ENCODE measurements around the gene ABCA2. TPM values are rescaled to one million over a fixed set of nuclear protein-coding genes. Genes with fewer than 3 reads are reported as not detected.

ABCA2 gene
- total and polyA plus RNA-seq, 9 of the 15 experiments (the other 6 are each of a cell fraction or from before 2014, with no cell fraction given), result 0.69 to 16.3 (median 6.1) TPM; not detected in 2

GRCh38 chr9:137074657-137075274, 46.7 kb upstream of the ABCA2 start (continued):
- peak; percentile 99 for TF ChIP-seq GTF2A2 (tag; IDR thresholded peaks at IDR 0.05)
- no peak for TF ChIP-seq POLR2AphosphoS5 (IDR thresholded peaks at IDR 0.05; ENCODE audit: control insufficient read depth, insufficient read depth, low read depth, low read length)
- TF ChIP-seq ZZZ3 (IDR thresholded peaks at IDR 0.05), result no peak
- TF ChIP-seq CLOCK (CRISPR knock-in tag; IDR thresholded peaks at IDR 0.05; ENCODE audit: borderline replicate concordance), result peak; percentile 96
- TF ChIP-seq DNMT1 (IDR thresholded peaks at IDR 0.05), result no peak
- TF ChIP-seq NUFIP1 (IDR thresholded peaks at IDR 0.05; ENCODE audit: partially characterized antibody), result peak; percentile 79
- no peak for TF ChIP-seq NONO (IDR thresholded peaks at IDR 0.05; ENCODE audit: low read depth in 2 of 2, low read length in 1 of 2)
- peak; percentile 92; the same call in 1 of the 2 replicates for TF ChIP-seq GABPB2 (CRISPR knock-in tag; conservative IDR thresholded peaks at IDR 0.05)
- TF ChIP-seq CCAR2 (IDR thresholded peaks at IDR 0.05; ENCODE audit: low read depth, low read length), result no peak
- TF ChIP-seq KLF16 (IDR thresholded peaks at IDR 0.05), result no peak
- no peak for TF ChIP-seq SMAD2 (IDR thresholded peaks at IDR 0.05; ENCODE audit: low read depth, low read length)
- TF ChIP-seq MCM2 (IDR thresholded peaks at IDR 0.05; ENCODE audit: low read depth), result no peak
- peak; percentile 99 for TF ChIP-seq RREB1 (CRISPR knock-in tag; IDR thresholded peaks at IDR 0.05)
- no peak for TF ChIP-seq SNIP1 (IDR thresholded peaks at IDR 0.05; ENCODE audit: low read depth)
- no peak for TF ChIP-seq KAT8 (IDR thresholded peaks at IDR 0.05; ENCODE audit: low read depth)
- TF ChIP-seq ZFP91 (CRISPR knock-in tag; IDR thresholded peaks at IDR 0.05), result no peak
- TF ChIP-seq ELF1 (tag; IDR thresholded peaks at IDR 0.05), result peak; percentile 60
- no peak for TF ChIP-seq MAFF (IDR thresholded peaks at IDR 0.05; ENCODE audit: low read length)
- TF ChIP-seq ZNF586 (CRISPR knock-in tag; conservative IDR thresholded peaks at IDR 0.05), result peak; percentile 96
- peak; percentile 95 for TF ChIP-seq KLF13 (tag; IDR thresholded peaks at IDR 0.05; ENCODE audit: borderline replicate concordance, low read depth)
